WTC11 (cell line): ENCODE results near the gene B4GALT2. TPM values are rescaled to one million over a fixed set of nuclear protein-coding genes. Genes with fewer than 3 reads are reported as not detected.

Experiments
- ATF6 ChIP-seq: sonication (generic); formaldehyde crosslinking; IDR thresholded peaks from 2 replicates; pipeline ENCODE4 v1.8.1; 2023; ENCODE audit warnings: mild to moderate bottlenecking, missing genetic modification reagents
- CBFB ChIP-seq: sonication (generic); formaldehyde crosslinking; IDR thresholded peaks from 2 replicates; pipeline ENCODE4 v1.8.1; 2022; ENCODE audit warnings: mild to moderate bottlenecking, low read depth, missing genetic modification reagents
- CDX4 ChIP-seq: fragments of 250-450 bp; sonication (Bioruptor Pico); IDR thresholded peaks from 2 replicates; pipeline ENCODE4 v1.9.0; 2021; ENCODE audit warnings: moderate library complexity, mild to moderate bottlenecking, inconsistent platforms, borderline replicate concordance
- CREM ChIP-seq: sonication (generic); formaldehyde crosslinking; IDR thresholded peaks from 2 replicates; pipeline ENCODE4 v1.8.1; 2022; ENCODE audit warnings: mild to moderate bottlenecking, missing genetic modification reagents, moderate library complexity
- CTCF ChIP-seq: fragments of 200-600 bp; IDR thresholded peaks from 2 replicates; pipeline ENCODE4 v1.8.0; 2022; ENCODE audit warnings: antibody characterized with exemption
- E2F4 ChIP-seq: sonication (generic); formaldehyde crosslinking; IDR thresholded peaks from 2 replicates; pipeline ENCODE4 v1.8.1; 2022; ENCODE audit warnings: low read depth, mild to moderate bottlenecking, moderate library complexity, missing genetic modification reagents, borderline replicate concordance
- E2F5 ChIP-seq: sonication (generic); formaldehyde crosslinking; IDR thresholded peaks from 2 replicates; pipeline ENCODE4 v1.8.1; 2022; ENCODE audit warnings: mild to moderate bottlenecking, moderate library complexity, missing genetic modification reagents
- EMX1 ChIP-seq: fragments of 250-450 bp; sonication (Bioruptor Pico); IDR thresholded peaks from 2 replicates; pipeline ENCODE4 v1.8.0; 2021; ENCODE audit warnings: mild to moderate bottlenecking
- GRHL2 ChIP-seq: fragments of 250-450 bp; sonication (Bioruptor Pico); IDR thresholded peaks from 2 replicates; pipeline ENCODE4 v1.8.0; 2022; ENCODE audit warnings: mild to moderate bottlenecking, moderate library complexity; ENCODE audit not compliant: insufficient replicate concordance, severe bottlenecking
- HMGXB4 ChIP-seq: sonication (generic); formaldehyde crosslinking; IDR thresholded peaks from 2 replicates; pipeline ENCODE4 v1.8.1; 2023; ENCODE audit warnings: mild to moderate bottlenecking, moderate library complexity, missing genetic modification reagents
- IRF1 ChIP-seq: sonication (generic); formaldehyde crosslinking; IDR thresholded peaks from 2 replicates; pipeline ENCODE4 v1.8.0; 2023; ENCODE audit warnings: missing genetic modification reagents
- MXD4 ChIP-seq: fragments of 250-450 bp; sonication (Bioruptor Pico); IDR thresholded peaks from 2 replicates; pipeline ENCODE4 v1.8.0; 2021; ENCODE audit warnings: mild to moderate bottlenecking, moderate library complexity, borderline replicate concordance
- NR1H2 ChIP-seq: sonication (generic); formaldehyde crosslinking; IDR thresholded peaks from 2 replicates; pipeline ENCODE4 v1.9.0; 2021; ENCODE audit warnings: mild to moderate bottlenecking, moderate library complexity, missing genetic modification reagents
- NR2C2 ChIP-seq: sonication (generic); formaldehyde crosslinking; IDR thresholded peaks from 2 replicates; pipeline ENCODE4 v1.8.0; 2022; ENCODE audit warnings: mild to moderate bottlenecking, missing genetic modification reagents
- RELA ChIP-seq: sonication (generic); formaldehyde crosslinking; IDR thresholded peaks from 2 replicates; pipeline ENCODE4 v1.8.1; 2022; ENCODE audit warnings: missing genetic modification reagents, mild to moderate bottlenecking, borderline replicate concordance
- SMAD3 ChIP-seq: sonication (generic); formaldehyde crosslinking; IDR thresholded peaks from 2 replicates; pipeline ENCODE4 v1.8.0; 2022; ENCODE audit warnings: missing genetic modification reagents, mild to moderate bottlenecking, borderline replicate concordance
- SMAD4 ChIP-seq: sonication (generic); formaldehyde crosslinking; IDR thresholded peaks from 2 replicates; pipeline ENCODE4 v1.8.0; 2022; ENCODE audit warnings: mild to moderate bottlenecking, missing genetic modification reagents
- SOX15 ChIP-seq: fragments of 250-450 bp; sonication (Bioruptor Pico); IDR thresholded peaks from 2 replicates; pipeline ENCODE4 v1.9.0; 2021; ENCODE audit warnings: mild to moderate bottlenecking
- USF2 ChIP-seq: sonication (generic); formaldehyde crosslinking; IDR thresholded peaks from 2 replicates; pipeline ENCODE4 v1.8.1; 2023; ENCODE audit warnings: mild to moderate bottlenecking, missing genetic modification reagents, moderate library complexity
- ZNF138 ChIP-seq: sonication (generic); formaldehyde crosslinking; conservative IDR thresholded peaks from 2 replicates; pipeline ENCODE4 v1.8.1; 2022; ENCODE audit warnings: mild to moderate bottlenecking, moderate library complexity, missing genetic modification reagents
- ZNF423 ChIP-seq: fragments of 250-450 bp; sonication (Bioruptor Pico); IDR thresholded peaks from 2 replicates; pipeline ENCODE4 v2.1.2; 2022; ENCODE audit warnings: mild to moderate bottlenecking, moderate library complexity
- ZNF532 ChIP-seq: fragments of 250-450 bp; sonication (Bioruptor Pico); IDR thresholded peaks from 2 replicates; pipeline ENCODE4 v1.9.0; 2021; ENCODE audit warnings: mild to moderate bottlenecking, borderline replicate concordance
- ZNF671 ChIP-seq: fragments of 250-450 bp; sonication (Bioruptor Pico); IDR thresholded peaks from 2 replicates; pipeline ENCODE4 v1.8.0; 2021; ENCODE audit warnings: mild to moderate bottlenecking
- total RNA-seq: library from RNA; stranded (reverse); gene quantifications from 3 replicates; pipeline ENCODE4 v1.2.3, GENCODE V29; 2021

B4GALT2 gene
- total RNA-seq, 1 experiment from 2014 or later, result 66.7 TPM

- TF ChIP-seq CTCF (no peak), IRF1 (CRISPR knock-in tag) (no peak), HMGXB4 (no peak), CREM (CRISPR knock-in tag) (no peak), ATF6 (no peak), E2F5 (CRISPR knock-in tag) (no peak), EMX1 (CRISPR knock-in tag) (no peak), SOX15 (CRISPR knock-in tag) (no peak), ZNF138 (CRISPR knock-in tag) (no peak), E2F4 (CRISPR knock-in tag) (no peak), NR2C2 (CRISPR knock-in tag) (peak; percentile 78; the same call in 1 of the 2 replicates), USF2 (CRISPR knock-in tag) (peak; percentile 81), ZNF671 (no peak), MXD4 (CRISPR knock-in tag) (no peak), CBFB (no peak), CDX4 (CRISPR knock-in tag) (no peak), NR1H2 (CRISPR knock-in tag) (no peak), GRHL2 (CRISPR knock-in tag) (no peak), ZNF423 (CRISPR knock-in tag) (no peak), RELA (no peak), SMAD4 (CRISPR knock-in tag) (no peak), ZNF532 (no peak), SMAD3 (CRISPR knock-in tag) (no peak)
These were observed 9.1 kb upstream of the B4GALT2 start, which contains the start of gene DPH2 (continued) for GRCh38 chr1:43969746-43970466.
